Choroid plexus epithelial cell (primary cell): ENCODE measurements around the gene RBM38.

Experiments
- DNase-seq: peaks from one replicate; pipeline ENCODE4 v3.0.0-alpha.2; 2010; ENCODE audit warnings: low read depth
- H3K4me3 ChIP-seq: 2 replicates; pipeline ENCODE4 v1.5.1; 2011; ENCODE audit warnings: low read depth, mild to moderate bottlenecking, control low read depth, low read length, moderate library complexity
- CTCF ChIP-seq: conservative IDR thresholded peaks from 2 replicates; pipeline ENCODE4 v1.5.1; 2011; ENCODE audit warnings: low read depth, mild to moderate bottlenecking, control low read depth, inconsistent platforms, low read length, moderate library complexity

RBM38 gene

GRCh38 chr20:57396212-57396983 lies 5.2 kb downstream of the RBM38 start:
- no peak for DNase-seq
- TF ChIP-seq CTCF, result no peak
- H3K4me3 ChIP-seq, result no peak overlapping the region

- H3K4me3 ChIP-seq, result no peak overlapping the region
- no peak for DNase-seq
Observed at GRCh38 chr20:57396984-57397692, 5.9 kb downstream of the RBM38 start.

GRCh38 chr20:57397693-57398108 lies 6.5 kb downstream of the RBM38 start:
- DNase-seq, result no peak
- no peak overlapping the region for H3K4me3 ChIP-seq
- TF ChIP-seq CTCF, result no peak

More at GRCh38 chr20:57396984-57397692, 5.9 kb downstream of the RBM38 start:
- no peak for TF ChIP-seq CTCF

GRCh38 chr20:57398231-57398821 lies 7.1 kb downstream of the RBM38 start:
- H3K4me3 ChIP-seq, result no peak overlapping the region
- DNase-seq, result peak; percentile 14
- no peak for TF ChIP-seq CTCF

- TF ChIP-seq CTCF, result no peak
- DNase-seq, result no peak
- no peak overlapping the region for H3K4me3 ChIP-seq
Observed at GRCh38 chr20:57398901-57399535, 7.8 kb downstream of the RBM38 start.

GRCh38 chr20:57399587-57400155 lies 8.5 kb downstream of the RBM38 start:
- peak; percentile 11 for DNase-seq
- no peak for TF ChIP-seq CTCF
- no peak overlapping the region for H3K4me3 ChIP-seq
